ENCODE results near the gene ZNF708.
"Not testable (repeated sequence)": the region's sequence is repeated elsewhere in the genome, so short reads cannot be mapped to it uniquely, and the experiment has no call there.

ZNF708 gene

GRCh38 chr19:21259421-21260124 is 69.6 kb downstream of the ZNF708 start:
- not testable (repeated sequence) for DNase-seq

- DNase-seq, result no peak
Observed at GRCh38 chr19:21256722-21257121, 72.5 kb downstream of the ZNF708 start.
